Retinal pigment epithelial cell (primary cell): ENCODE measurements around the gene MMP28.

Source experiments
- DNase-seq: peaks from one replicate; pipeline ENCODE4 v3.0.0-alpha.2; 2010; ENCODE audit warnings: low read depth
- H3K4me3 ChIP-seq: 2 replicates; pipeline ENCODE4 v1.5.1; 2011; ENCODE audit warnings: mild to moderate bottlenecking, low read length, control low read depth, moderate library complexity
- TF ChIP-seq, protein P1 (sequence below): conservative IDR thresholded peaks from 2 replicates; pipeline ENCODE4 v1.5.1; 2011; ENCODE audit warnings: low read depth, low read length, control low read depth, inconsistent platforms

Gene MMP28

DNA sequence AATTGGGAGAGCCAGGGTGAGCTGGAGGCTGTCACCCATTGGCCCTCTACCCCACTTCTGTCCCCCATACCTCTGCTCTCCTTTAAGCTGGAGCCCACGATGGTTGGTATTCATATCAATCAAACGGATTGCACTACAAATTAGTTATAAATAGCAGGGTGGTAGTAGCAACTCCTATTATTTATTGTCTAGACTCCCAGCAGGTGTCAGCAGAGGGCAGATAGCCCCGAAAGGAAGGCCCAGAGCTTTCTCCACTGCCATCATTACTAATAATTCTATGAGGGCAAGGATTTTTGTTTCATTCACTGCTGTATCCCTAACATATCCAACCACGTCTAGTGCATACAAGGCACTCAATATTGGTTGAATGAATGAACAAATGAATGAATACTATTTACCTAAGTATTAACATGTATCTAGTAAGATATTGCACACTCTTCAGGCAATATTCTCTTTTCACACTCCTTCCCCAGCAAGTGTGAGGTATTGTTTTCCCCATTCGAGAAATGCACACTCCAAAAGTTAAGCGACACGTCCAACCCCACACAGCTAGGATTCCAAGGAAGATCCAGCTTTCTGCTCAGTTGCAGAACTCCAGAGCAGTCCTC, 28.4 kb downstream of the MMP28 start:
- H3K4me3 ChIP-seq: no peak overlapping the region
- TF ChIP-seq, protein P1, sequence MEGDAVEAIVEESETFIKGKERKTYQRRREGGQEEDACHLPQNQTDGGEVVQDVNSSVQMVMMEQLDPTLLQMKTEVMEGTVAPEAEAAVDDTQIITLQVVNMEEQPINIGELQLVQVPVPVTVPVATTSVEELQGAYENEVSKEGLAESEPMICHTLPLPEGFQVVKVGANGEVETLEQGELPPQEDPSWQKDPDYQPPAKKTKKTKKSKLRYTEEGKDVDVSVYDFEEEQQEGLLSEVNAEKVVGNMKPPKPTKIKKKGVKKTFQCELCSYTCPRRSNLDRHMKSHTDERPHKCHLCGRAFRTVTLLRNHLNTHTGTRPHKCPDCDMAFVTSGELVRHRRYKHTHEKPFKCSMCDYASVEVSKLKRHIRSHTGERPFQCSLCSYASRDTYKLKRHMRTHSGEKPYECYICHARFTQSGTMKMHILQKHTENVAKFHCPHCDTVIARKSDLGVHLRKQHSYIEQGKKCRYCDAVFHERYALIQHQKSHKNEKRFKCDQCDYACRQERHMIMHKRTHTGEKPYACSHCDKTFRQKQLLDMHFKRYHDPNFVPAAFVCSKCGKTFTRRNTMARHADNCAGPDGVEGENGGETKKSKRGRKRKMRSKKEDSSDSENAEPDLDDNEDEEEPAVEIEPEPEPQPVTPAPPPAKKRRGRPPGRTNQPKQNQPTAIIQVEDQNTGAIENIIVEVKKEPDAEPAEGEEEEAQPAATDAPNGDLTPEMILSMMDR: peak; percentile 67
- no peak for DNase-seq

DNA sequence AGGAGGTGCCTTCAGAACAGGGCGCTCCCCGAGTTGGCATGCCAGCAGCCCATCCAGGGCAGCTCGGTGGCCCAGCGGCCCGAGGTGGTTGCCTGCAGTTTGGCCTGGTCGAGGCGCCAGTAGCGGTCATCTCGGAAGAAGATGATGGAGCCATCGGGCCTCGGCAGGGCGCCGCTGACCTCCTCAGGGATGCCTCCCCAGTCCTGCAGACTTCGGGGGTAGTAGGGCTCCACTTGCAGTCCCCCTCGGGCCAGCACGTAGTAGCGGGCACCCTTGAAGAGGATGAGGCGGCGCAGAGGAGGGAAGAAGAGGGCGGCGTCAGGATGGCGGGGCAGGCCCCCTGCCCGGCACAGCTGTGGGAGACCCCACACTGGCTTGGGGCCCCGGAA, 29.0 kb downstream of the MMP28 start:
- no peak for DNase-seq
- no peak overlapping the region for H3K4me3 ChIP-seq
- TF ChIP-seq, protein P1: no peak

DNA sequence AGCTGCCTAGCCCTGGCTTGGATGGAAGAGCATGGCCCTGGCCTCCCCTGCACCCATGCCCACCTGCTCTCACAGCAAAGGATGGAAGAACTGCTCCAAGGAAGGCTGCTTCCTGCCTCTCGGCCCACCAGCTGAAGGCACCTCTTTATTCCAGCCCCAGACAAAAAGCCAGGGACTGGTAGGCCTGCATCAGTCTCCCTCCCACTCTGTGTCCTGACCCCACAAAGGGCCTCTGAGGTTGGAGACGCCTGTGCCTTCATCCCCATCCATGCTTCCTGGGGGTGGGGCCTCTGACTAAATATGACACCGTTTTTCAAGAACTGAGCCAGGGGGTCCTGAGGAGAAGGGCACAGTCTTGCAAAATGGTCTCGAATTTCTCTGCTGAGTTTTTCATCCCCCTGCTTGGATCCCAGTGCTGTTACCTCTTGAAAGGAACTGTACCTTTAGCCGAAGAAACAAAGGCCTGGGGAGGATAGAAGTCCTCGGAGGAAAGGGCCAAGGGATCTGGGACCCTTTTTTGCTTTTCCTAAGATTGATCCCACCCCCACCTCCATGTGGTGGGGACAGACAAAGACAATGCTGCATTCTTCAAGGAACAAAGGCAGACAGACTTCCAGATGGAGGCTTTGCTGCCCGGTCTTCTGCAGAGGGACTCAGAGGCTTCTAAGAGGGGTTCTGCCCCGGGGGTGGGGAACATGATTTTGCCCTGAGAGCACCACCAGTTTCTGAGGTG, 29.5 kb downstream of the MMP28 start:
- TF ChIP-seq, protein P1: no peak
- no peak overlapping the region for H3K4me3 ChIP-seq

DNA sequence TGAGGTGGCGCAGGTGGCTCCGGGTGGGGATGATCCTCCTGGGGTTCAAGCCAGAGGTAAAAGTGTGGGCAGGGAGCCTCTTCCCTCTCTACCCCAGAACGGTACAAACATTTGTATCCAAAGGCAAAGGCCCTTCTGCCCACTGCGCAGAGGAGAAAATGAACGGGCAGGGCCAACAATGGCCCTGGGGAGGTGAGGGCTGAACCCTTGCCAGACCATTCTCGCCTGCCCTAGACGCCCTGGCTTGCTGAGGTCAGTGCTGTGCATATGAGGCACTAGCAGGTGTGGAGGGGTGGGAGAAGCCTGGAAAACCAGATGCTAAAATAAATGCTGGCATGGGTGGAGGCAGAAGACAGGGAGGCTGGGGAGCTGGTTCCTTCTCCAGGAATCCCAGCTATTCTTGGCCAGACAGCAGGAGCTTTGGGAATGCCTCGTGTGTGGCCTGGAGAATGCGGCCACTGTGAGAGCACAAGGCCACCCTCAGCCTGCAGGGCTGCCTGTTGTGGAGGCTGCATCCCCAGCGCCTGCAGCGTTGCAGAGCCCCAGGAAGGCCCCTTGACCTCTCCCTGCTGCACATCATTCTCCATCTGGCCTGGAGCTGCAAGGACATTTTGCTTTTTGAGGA, 30.2 kb downstream of the MMP28 start:
- H3K4me3 ChIP-seq: no peak overlapping the region
- DNase-seq: no peak
- TF ChIP-seq, protein P1: no peak

More for the DNA sequence above, 29.5 kb downstream of the MMP28 start:
- no peak for DNase-seq

DNA sequence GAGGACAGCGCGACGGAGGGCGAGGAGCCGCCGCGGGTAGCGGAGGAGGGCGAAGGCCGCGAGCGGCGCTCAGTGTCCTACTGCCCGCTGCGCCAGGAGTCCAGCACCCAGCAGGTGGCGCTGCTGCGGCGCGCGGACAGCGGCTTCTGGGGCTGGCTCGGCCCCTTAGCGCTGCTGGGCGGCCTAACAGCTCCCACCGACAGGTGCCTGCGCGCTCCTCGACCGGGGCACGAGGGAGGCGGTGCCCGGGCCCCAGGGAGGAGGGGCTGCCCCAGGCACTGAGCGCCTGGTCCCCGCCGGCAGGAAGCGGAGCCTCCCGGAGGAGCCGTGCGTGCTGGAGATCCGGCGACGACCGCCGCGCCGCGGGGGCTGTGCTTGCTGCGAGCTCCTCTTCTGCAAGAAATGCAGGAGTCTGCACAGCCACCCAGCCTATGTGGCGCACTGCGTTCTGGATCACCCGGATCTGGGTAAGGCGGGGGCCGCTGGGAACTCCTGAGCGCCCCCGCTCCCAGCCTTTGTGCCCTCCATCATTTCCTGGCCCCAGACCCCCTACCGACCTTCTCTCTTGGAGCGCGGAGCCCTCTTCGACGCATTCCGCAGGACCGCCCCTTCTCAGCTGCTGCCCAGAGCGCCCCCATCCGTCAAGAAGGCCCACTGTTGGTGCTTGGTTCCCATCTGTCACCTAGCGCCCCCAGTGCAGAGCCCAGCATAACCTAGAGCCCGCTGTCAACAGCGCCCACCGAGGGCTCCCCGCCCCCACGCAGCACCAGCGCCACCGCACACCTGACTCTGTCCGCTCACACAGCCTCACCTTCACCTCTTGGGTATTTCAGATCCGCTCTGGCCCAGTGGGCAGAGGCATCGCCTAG, 31.1 kb downstream of the MMP28 start:
- peak overlapping the region; percentile 57 for H3K4me3 ChIP-seq
- DNase-seq: peak; percentile 56
- TF ChIP-seq, protein P1: peak; percentile 87

DNA sequence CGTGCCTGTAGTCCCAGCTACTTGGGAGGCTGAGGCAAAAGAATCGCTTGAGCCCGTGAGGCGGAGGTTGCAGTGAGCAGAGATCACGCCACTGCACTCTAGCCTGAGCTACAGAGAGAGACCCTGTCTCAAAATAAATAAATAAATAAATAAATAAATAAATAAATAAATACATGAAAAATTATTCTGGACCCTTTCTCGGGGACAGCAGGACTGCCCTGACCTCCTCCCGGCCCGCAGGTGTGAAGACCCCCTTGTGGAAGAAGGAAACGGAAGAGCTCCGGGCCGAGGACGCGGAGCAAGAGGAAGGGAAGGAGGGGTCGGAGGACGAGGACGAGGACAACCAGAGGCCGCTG, 31.7 kb downstream of the MMP28 start:
- peak overlapping the region; percentile 26 for H3K4me3 ChIP-seq
- TF ChIP-seq, protein P1: no peak
- no peak for DNase-seq
